ENCODE results near the gene NRXN3.

The NRXN3 gene

GRCh38 chr14:79229383-79229909 lies 1059.3 kb downstream of the NRXN3 start:
- TF ChIP-seq HDGF (IDR thresholded peaks at IDR 0.05; ENCODE audit: borderline replicate concordance) (no peak), SUZ12 (IDR thresholded peaks at IDR 0.05) (no peak), LEF1 (IDR thresholded peaks at IDR 0.05; ENCODE audit: borderline replicate concordance) (no peak), BHLHE40 (IDR thresholded peaks at IDR 0.05; ENCODE audit: borderline replicate concordance) (no peak), ARNT (IDR thresholded peaks at IDR 0.05) (no peak), SP1 (IDR thresholded peaks at IDR 0.05) (no peak), TARDBP (IDR thresholded peaks at IDR 0.05) (no peak), NFRKB (IDR thresholded peaks at IDR 0.05) (no peak), CTBP1 (IDR thresholded peaks at IDR 0.05; ENCODE audit: borderline replicate concordance) (no peak), FOXA1 (IDR thresholded peaks at IDR 0.05) (no peak)
- no peak for DNase-seq (ENCODE audit: extremely low spot score)
- CTCF ChIA-PET, result no interaction called here
- POLR2A ChIA-PET, result no interaction called here

GRCh38 chr14:79242666-79243065 lies 1072.5 kb downstream of the NRXN3 start:
- POLR2A ChIA-PET, result no interaction called here
- TF ChIP-seq SP1 (IDR thresholded peaks at IDR 0.05), result no peak
- no peak for TF ChIP-seq PKNOX1 (IDR thresholded peaks at IDR 0.05)
- no peak for TF ChIP-seq LEF1 (IDR thresholded peaks at IDR 0.05; ENCODE audit: borderline replicate concordance)
- TF ChIP-seq TARDBP (IDR thresholded peaks at IDR 0.05), result no peak
- TF ChIP-seq ELF4 (IDR thresholded peaks at IDR 0.05), result no peak
- no peak for TF ChIP-seq L3MBTL2 (conservative IDR thresholded peaks at IDR 0.05)
- no peak for TF ChIP-seq SUZ12 (IDR thresholded peaks at IDR 0.05)
- TF ChIP-seq ARNT (IDR thresholded peaks at IDR 0.05), result no peak
- TF ChIP-seq ZNF384 (IDR thresholded peaks at IDR 0.05), result no peak
- no peak for TF ChIP-seq FOXK2 (IDR thresholded peaks at IDR 0.05)
- no peak for TF ChIP-seq FOXM1 (IDR thresholded peaks at IDR 0.05; ENCODE audit: borderline replicate concordance)
- TF ChIP-seq BHLHE40 (IDR thresholded peaks at IDR 0.05; ENCODE audit: borderline replicate concordance), result no peak
- TF ChIP-seq NFRKB (IDR thresholded peaks at IDR 0.05), result no peak
- CTCF ChIA-PET, result no interaction called here
- DNase-seq (ENCODE audit: extremely low spot score), result no peak

- ChIA-PET POLR2A (no interaction called here), CTCF (no interaction called here)
- no peak for DNase-seq (ENCODE audit: extremely low spot score)
- no peak for TF ChIP-seq ELF4 (IDR thresholded peaks at IDR 0.05)
- no peak for TF ChIP-seq PKNOX1 (IDR thresholded peaks at IDR 0.05)
- TF ChIP-seq ZNF384 (IDR thresholded peaks at IDR 0.05), result no peak
- no peak for TF ChIP-seq TARDBP (IDR thresholded peaks at IDR 0.05)
- no peak for TF ChIP-seq NFRKB (IDR thresholded peaks at IDR 0.05)
Observed at GRCh38 chr14:79246173-79246572, 1076.0 kb downstream of the NRXN3 start.

- TF ChIP-seq ARNT (IDR thresholded peaks at IDR 0.05) (no peak), ZNF384 (IDR thresholded peaks at IDR 0.05) (no peak), HDGF (IDR thresholded peaks at IDR 0.05; ENCODE audit: borderline replicate concordance) (no peak), SUZ12 (IDR thresholded peaks at IDR 0.05) (no peak), FOXK2 (IDR thresholded peaks at IDR 0.05) (no peak), LEF1 (IDR thresholded peaks at IDR 0.05; ENCODE audit: borderline replicate concordance) (no peak), CTBP1 (IDR thresholded peaks at IDR 0.05; ENCODE audit: borderline replicate concordance) (no peak), BHLHE40 (IDR thresholded peaks at IDR 0.05; ENCODE audit: borderline replicate concordance) (no peak), PKNOX1 (IDR thresholded peaks at IDR 0.05) (no peak), L3MBTL2 (conservative IDR thresholded peaks at IDR 0.05) (no peak), NFRKB (IDR thresholded peaks at IDR 0.05) (no peak), ELF4 (IDR thresholded peaks at IDR 0.05) (no peak), SP1 (IDR thresholded peaks at IDR 0.05) (no peak), TARDBP (IDR thresholded peaks at IDR 0.05) (no peak), FOXA1 (IDR thresholded peaks at IDR 0.05) (no peak), FOXM1 (IDR thresholded peaks at IDR 0.05; ENCODE audit: borderline replicate concordance) (no peak)
- no peak for DNase-seq (ENCODE audit: extremely low spot score)
- CTCF ChIA-PET, result no interaction called here
- POLR2A ChIA-PET, result no interaction called here
Observed at GRCh38 chr14:79248126-79248525, 1078.0 kb downstream of the NRXN3 start.

- ChIA-PET CTCF (no interaction called here), POLR2A (no interaction called here)
- no peak for DNase-seq (ENCODE audit: extremely low spot score)
- TF ChIP-seq PKNOX1 (IDR thresholded peaks at IDR 0.05), result no peak
- TF ChIP-seq ZNF384 (IDR thresholded peaks at IDR 0.05), result no peak
- TF ChIP-seq FOXK2 (IDR thresholded peaks at IDR 0.05), result no peak
- TF ChIP-seq ARNT (IDR thresholded peaks at IDR 0.05), result no peak
- no peak for TF ChIP-seq TARDBP (IDR thresholded peaks at IDR 0.05)
- no peak for TF ChIP-seq ELF4 (IDR thresholded peaks at IDR 0.05)
- TF ChIP-seq SUZ12 (IDR thresholded peaks at IDR 0.05), result no peak
- no peak for TF ChIP-seq CTBP1 (IDR thresholded peaks at IDR 0.05; ENCODE audit: borderline replicate concordance)
- no peak for TF ChIP-seq BHLHE40 (IDR thresholded peaks at IDR 0.05; ENCODE audit: borderline replicate concordance)
- TF ChIP-seq SP1 (IDR thresholded peaks at IDR 0.05), result no peak
- no peak for TF ChIP-seq FOXM1 (IDR thresholded peaks at IDR 0.05; ENCODE audit: borderline replicate concordance)
- TF ChIP-seq FOXA1 (IDR thresholded peaks at IDR 0.05), result no peak
- no peak for TF ChIP-seq NFRKB (IDR thresholded peaks at IDR 0.05)
- TF ChIP-seq HDGF (IDR thresholded peaks at IDR 0.05; ENCODE audit: borderline replicate concordance), result no peak
- TF ChIP-seq LEF1 (IDR thresholded peaks at IDR 0.05; ENCODE audit: borderline replicate concordance), result no peak
Observed at GRCh38 chr14:79248771-79249170, 1078.6 kb downstream of the NRXN3 start.

- ChIA-PET CTCF (interaction anchor here (0.6 kb wide), 1 partner anchor 317 kb away, joined by 3 read pairs; no protein-coding TSS in a partner anchor), POLR2A (no interaction called here)
- no peak for TF ChIP-seq LEF1 (IDR thresholded peaks at IDR 0.05; ENCODE audit: borderline replicate concordance)
- no peak for TF ChIP-seq L3MBTL2 (conservative IDR thresholded peaks at IDR 0.05)
- no peak for TF ChIP-seq HDGF (IDR thresholded peaks at IDR 0.05; ENCODE audit: borderline replicate concordance)
- no peak for TF ChIP-seq PKNOX1 (IDR thresholded peaks at IDR 0.05)
- no peak for TF ChIP-seq FOXK2 (IDR thresholded peaks at IDR 0.05)
- TF ChIP-seq ARNT (IDR thresholded peaks at IDR 0.05), result no peak
- no peak for DNase-seq (ENCODE audit: extremely low spot score)
Observed at GRCh38 chr14:79251278-79251677, 1081.1 kb downstream of the NRXN3 start.

Data from HEK293T (cell line).